K562 (cell line): ENCODE results near the gene SURF4. TPM values are rescaled to one million over a fixed set of nuclear protein-coding genes. Genes with fewer than 3 reads are reported as not detected.

Experiments used
- CUX1 ChIP-seq: fragments of 200-800 bp; sonication (Bioruptor generic); IDR thresholded peaks from 2 replicates; pipeline ENCODE4 v1.6.1; 2016; ENCODE audit warnings: missing genetic modification characterization, missing compliant biosample characterization
- E2F1 ChIP-seq: sonication (generic); formaldehyde crosslinking; IDR thresholded peaks from 2 replicates; pipeline ENCODE4 v1.8.1; 2023; ENCODE audit warnings: mild to moderate bottlenecking, missing genetic modification reagents, moderate library complexity
- E4F1 ChIP-seq: fragments of 250-450 bp; sonication (Bioruptor Pico); IDR thresholded peaks from 2 replicates; pipeline ENCODE4 v1.5.0; 2021; ENCODE audit warnings: mild to moderate bottlenecking, borderline replicate concordance
- FOXA3 ChIP-seq, 2 experiments: fragments of 450-650 bp in 1 of 2; sonication (generic) in 1 of 2; formaldehyde crosslinking; IDR thresholded peaks in 1 of 2; conservative IDR thresholded peaks in 1 of 2; 2 replicates each; pipeline versions ENCODE4 v1.4.0 to v1.8.0; 2020 to 2022; ENCODE audit warnings: mild to moderate bottlenecking in 2 of 2, missing genetic modification reagents in 1 of 2
- HCFC1 ChIP-seq: IDR thresholded peaks from 2 replicates; pipeline ENCODE4 v1.6.1; 2012; ENCODE audit warnings: low read depth, low read length, improper control_type of control experiment
- MBD2 ChIP-seq: sonication (generic); IDR thresholded peaks from 2 replicates; pipeline ENCODE4 v1.6.1; 2016; ENCODE audit warnings: low read depth, borderline replicate concordance
- MEF2A ChIP-seq: IDR thresholded peaks from 2 replicates; pipeline ENCODE4 v1.6.1; 2011; ENCODE audit warnings: low read depth, mild to moderate bottlenecking, low read length, moderate library complexity; ENCODE audit not compliant: control insufficient read depth
- MEIS2 ChIP-seq: fragments of 450-650 bp; IDR thresholded peaks from 2 replicates; pipeline ENCODE4 v1.6.1; 2014; ENCODE audit warnings: mild to moderate bottlenecking; ENCODE audit not compliant: partially characterized antibody
- ZNF165 ChIP-seq: fragments of 250-450 bp; sonication (Bioruptor Pico); IDR thresholded peaks from 2 replicates; pipeline ENCODE4 v1.4.0; 2020; ENCODE audit warnings: borderline replicate concordance
- ZNF253 ChIP-seq: fragments of 250-450 bp; sonication (Bioruptor Pico); conservative IDR thresholded peaks from 2 replicates; pipeline ENCODE4 v1.6.1; 2021; ENCODE audit warnings: mild to moderate bottlenecking
- ZNF384 ChIP-seq: IDR thresholded peaks from 2 replicates; pipeline ENCODE4 v1.6.1; 2012; ENCODE audit warnings: low read depth, low read length, improper control_type of control experiment
- ZNF395 ChIP-seq: fragments of 200-800 bp; sonication (Bioruptor generic); IDR thresholded peaks from 2 replicates; pipeline ENCODE4 v1.6.1; 2017; ENCODE audit warnings: missing genetic modification characterization, missing compliant biosample characterization
- ZSCAN32 ChIP-seq: fragments of 450-650 bp; formaldehyde crosslinking; IDR thresholded peaks from 2 replicates; pipeline ENCODE4 v1.4.0; 2020; ENCODE audit warnings: mild to moderate bottlenecking, moderate library complexity
- polyA plus RNA-seq, 8 experiments: library from polyadenylated mRNA; depleted of rRNA in 4 of 8; stranded (reverse) in 5 of 8; unstranded in 3 of 8; fragments of >200 nt; fragmentation: Nextera tagmentation in 2 of 8; fragmentation: Illumina TruSeq in 1 of 8; extraction: Ambion mirVana in 2 of 8; extraction: Trizol in 1 of 8; gene quantifications; 2 replicates each; pipeline versions ENCODE4 v1.2.1 to v1.2.3, GENCODE V29; 2011 to 2014; ENCODE audit warnings: inconsistent platforms in 1 of 8, missing spikeins in 1 of 8
- total RNA-seq, 7 experiments: library from RNA; depleted of rRNA in 6 of 7; stranded (reverse); fragments of >200 nt in 6 of 7; fragmentation: Illumina TruSeq in 2 of 7; extraction: Trizol in 2 of 7; gene quantifications; 2 replicates each; pipeline versions ENCODE4 v1.2.1 to v1.2.3, GENCODE V29; 2011 to 2021; ENCODE audit warnings: low replicate concordance in 1 of 7
- TF ChIP-seq, protein P1 (sequence below): fragments of 450-650 bp; conservative IDR thresholded peaks from 2 replicates; pipeline ENCODE4 v1.6.1; 2016; ENCODE audit warnings: missing genetic modification characterization, low read depth, mild to moderate bottlenecking, missing compliant biosample characterization, moderate library complexity

Gene SURF4
- total and polyA plus RNA-seq, 9 of the 15 experiments (the other 6 are each of a cell fraction or from before 2014, with no cell fraction given), result 8.4 to 176 (median 130) TPM

GRCh38 chr9:133335924-133336811 is 39.7 kb downstream of the SURF4 start, which contains the start of gene SURF6 (continued):
- TF ChIP-seq, protein P1, sequence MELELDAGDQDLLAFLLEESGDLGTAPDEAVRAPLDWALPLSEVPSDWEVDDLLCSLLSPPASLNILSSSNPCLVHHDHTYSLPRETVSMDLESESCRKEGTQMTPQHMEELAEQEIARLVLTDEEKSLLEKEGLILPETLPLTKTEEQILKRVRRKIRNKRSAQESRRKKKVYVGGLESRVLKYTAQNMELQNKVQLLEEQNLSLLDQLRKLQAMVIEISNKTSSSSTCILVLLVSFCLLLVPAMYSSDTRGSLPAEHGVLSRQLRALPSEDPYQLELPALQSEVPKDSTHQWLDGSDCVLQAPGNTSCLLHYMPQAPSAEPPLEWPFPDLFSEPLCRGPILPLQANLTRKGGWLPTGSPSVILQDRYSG (tag), result peak; percentile 73; the same call in 1 of the 2 replicates
- TF ChIP-seq ZNF253 (CRISPR knock-in tag) (no peak), ZSCAN32 (CRISPR knock-in tag) (0 out of 2 replicates have a peak, but pooled peaks have one; percentile 34), MEF2A (no peak), HCFC1 (peak; percentile 87), ZNF165 (CRISPR knock-in tag) (0 out of 2 replicates have a peak, but pooled peaks have one; percentile 51), MEIS2 (no peak), CUX1 (CRISPR knock-in tag) (no peak), MBD2 (peak; percentile 75), ZNF384 (0 out of 2 replicates have a peak, but pooled peaks have one; percentile 16), E4F1 (CRISPR knock-in tag) (peak; percentile 90), E2F1 (CRISPR knock-in tag) (peak; percentile 89), ZNF395 (CRISPR knock-in tag) (peak; percentile 90), FOXA3 (CRISPR knock-in tag; conservative IDR thresholded peaks at IDR 0.05 in 1 of 2, IDR thresholded peaks at IDR 0.05 in 1 of 2) (peak in 1 of 2 experiments; percentile 61; a peak in 1 of 4 replicates)
